Epidermal melanocyte (primary cell): ENCODE results near the gene PTPRU.

Experiments used
- DNase-seq: peaks from one replicate; pipeline ENCODE4 v3.0.0; 2011; ENCODE audit warnings: low spot score; ENCODE audit not compliant: insufficient read length

PTPRU gene

DNA sequence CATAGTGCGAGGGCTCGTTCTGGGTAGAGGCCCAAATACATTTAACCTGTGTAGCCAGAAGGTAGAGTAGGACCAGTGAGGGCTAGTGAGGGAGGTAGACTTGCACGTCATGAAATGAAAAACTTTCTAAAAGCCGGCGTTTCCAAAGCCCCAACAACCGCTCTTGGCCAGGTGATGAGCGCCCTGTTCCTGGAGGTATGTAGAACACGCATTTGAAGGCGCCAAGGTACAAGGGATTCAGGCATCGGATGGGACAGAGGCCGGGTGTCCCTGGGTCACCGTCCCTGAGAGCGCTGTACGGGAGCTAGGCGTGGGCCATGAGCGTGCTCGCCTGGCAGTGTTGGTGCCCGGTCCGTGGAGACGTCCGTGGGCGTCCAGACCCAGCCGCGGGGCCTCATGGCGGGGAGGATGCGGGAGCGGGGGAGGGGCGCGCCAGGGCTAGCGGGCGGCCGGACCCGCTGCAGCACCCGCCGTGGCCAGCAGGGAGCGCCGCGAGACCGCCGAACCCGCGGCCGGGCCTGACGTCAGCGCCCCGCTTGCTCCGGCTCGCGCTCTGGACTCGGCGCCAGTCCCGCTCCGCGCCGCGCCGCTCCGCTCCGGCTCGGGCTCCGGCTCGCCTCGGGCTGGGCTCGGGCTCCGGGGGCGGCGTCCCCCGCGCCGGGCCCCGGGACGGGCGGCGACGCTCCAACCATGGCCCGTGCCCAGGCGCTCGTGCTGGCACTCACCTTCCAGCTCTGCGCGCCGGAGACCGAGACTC, at the start of gene PTPRU:
Gene PTPRU, plus strand, starts transcription at position 568 of the 757 bp plus-strand sequence. Its CDS starts 123 bp downstream, at position 691.
- peak; percentile 71 for DNase-seq

- no peak for DNase-seq
Observed at GRCh38 chr1:29186707-29187106, 49.6 kb upstream of the PTPRU start.

GRCh38 chr1:29190718-29191117, 45.6 kb upstream of the PTPRU start:
- no peak for DNase-seq

- DNase-seq, result no peak
Observed at GRCh38 chr1:29193879-29194455, 42.4 kb upstream of the PTPRU start.

DNA sequence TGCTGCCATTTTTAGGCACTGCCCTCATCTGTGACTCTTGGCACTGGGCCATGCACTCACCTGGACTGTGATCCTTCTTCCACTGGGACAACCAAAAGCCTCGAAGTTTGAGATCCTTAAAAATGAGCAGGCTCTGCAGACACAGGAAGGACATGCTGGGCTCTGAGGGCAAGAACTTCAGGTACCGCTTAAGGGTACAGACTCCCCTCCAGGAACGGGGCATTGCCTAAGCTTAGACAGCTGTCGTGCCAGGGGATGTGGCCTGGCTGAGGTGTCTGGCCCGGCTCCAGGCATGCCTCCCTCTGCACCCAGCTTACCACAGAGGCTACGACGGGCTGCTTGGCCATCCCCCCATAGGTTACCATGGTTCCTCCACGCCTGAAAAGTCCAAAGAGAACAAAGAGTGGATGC, 40.4 kb upstream of the PTPRU start:
- no peak for DNase-seq

GRCh38 chr1:29196863-29197589, 39.3 kb upstream of the PTPRU start:
- DNase-seq, result no peak

DNA sequence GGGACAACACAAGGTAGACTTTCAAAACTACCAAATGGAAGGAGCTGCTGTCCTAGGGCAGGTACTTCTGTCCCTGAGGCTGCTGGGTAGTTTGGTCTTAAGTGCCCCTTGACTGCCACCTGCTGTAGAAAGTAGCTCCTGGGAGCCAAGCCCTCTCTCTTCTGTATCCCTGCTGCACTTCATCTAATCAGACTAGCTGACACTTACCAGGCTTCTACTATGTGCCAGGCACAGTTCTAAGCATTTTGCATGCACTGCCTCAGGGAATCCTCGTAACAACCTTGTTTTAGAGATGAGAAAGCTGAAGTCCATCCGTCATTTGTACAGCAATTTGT, 38.8 kb upstream of the PTPRU start:
- DNase-seq, result no peak

- no peak for DNase-seq
Observed at GRCh38 chr1:29197993-29198392, 38.3 kb upstream of the PTPRU start.

- DNase-seq, result no peak
Observed at GRCh38 chr1:29200906-29201594, 35.3 kb upstream of the PTPRU start.

DNA sequence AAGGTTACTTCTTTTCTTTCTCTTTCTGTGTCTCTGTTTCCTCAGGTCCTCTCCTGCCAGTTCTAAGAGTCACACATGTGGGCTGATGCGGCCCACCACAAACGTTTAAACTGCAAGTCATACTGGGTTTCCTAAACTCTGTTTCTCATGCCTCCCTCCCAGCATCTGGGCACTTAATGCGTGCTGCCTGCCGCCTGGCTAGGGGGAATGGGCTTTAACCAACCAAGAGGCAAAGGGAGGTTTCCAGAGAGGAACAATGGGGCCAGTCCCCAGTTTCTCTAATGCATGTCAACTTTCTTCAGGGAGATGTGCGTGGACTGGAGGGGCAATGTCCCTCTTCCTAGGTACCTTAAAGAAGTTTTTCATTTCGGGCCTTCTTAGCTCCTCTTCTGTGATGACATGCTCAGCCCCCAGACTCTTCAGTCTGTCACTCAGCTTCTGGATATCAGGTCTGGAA, 34.7 kb upstream of the PTPRU start:
- no peak for DNase-seq

DNA sequence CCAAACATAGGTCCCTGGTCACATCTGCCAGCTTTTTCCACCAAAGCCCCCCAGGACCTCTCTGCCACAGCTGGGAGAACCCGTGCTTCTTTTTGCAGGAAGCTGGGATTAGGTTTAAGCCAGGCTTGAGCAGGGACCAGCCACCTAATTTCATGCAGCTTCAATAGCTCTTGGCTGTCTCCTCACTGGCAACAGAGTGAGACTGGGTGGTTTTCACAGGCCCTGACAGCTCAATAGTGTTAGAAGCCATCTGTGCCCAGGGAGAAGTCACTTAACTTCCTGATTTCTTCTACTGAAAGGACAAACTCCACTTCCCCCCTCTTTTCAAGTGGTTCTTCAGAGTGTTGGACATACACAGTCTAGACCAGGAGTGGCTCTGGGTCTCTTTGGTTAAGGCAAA, 34.3 kb upstream of the PTPRU start:
- no peak for DNase-seq

DNA sequence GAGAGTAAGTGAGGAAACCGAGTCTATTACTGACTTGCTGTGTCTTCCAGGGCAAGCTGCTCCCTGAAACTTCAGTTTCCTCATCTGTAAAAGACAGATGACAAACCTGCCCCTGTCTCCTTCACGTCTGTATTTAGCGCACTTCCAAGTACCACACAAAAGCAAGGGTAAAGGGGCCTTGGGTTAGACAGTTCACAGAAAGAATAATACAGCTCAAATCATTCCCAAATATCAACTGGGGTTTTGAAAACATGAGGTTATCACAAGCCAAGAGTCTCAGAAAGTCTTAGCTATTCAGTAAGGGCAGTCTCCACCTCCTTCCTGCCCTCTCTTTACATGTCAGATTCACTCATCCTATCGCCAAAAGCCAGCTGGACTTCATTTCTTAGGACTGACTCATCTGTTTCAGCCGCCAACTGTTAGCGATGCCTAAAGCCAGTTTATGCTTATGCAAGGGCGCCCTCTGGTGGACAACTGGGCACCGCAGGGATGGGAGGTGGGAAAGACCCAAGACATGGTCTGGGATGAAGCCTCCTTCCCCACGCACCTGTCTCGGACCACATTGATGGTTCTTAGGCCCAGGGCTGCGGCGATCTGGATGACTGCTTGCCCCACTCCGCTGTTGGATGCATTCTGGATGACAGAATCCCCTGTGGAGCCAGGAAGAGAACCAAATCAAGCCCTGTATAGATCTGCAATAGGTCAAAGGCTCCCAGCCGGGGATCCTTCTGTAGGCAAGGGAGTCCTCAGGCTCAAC, 33.6 kb upstream of the PTPRU start:
- peak; percentile 99 for DNase-seq

DNA sequence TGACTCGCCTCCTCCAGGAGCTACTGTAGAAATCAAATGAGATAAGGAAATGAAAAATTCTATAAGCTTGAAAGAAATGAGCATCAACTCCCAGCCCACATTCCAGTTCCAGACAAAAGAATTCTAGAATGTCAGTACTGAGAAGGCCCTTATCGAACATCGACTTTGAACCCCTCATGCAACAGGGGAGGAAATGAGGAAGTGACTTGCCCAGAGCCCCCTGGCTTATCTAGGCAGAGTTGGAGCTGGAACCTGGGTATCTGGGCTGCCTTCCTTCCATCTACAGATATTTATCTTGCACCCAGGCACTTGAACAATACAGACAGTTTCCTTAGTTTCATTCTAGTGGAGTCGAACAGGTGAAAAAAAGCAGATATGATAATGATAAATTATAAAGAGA, 27.9 kb upstream of the PTPRU start:
- DNase-seq, result no peak

GRCh38 chr1:29209173-29209572, 27.1 kb upstream of the PTPRU start:
- no peak for DNase-seq

DNA sequence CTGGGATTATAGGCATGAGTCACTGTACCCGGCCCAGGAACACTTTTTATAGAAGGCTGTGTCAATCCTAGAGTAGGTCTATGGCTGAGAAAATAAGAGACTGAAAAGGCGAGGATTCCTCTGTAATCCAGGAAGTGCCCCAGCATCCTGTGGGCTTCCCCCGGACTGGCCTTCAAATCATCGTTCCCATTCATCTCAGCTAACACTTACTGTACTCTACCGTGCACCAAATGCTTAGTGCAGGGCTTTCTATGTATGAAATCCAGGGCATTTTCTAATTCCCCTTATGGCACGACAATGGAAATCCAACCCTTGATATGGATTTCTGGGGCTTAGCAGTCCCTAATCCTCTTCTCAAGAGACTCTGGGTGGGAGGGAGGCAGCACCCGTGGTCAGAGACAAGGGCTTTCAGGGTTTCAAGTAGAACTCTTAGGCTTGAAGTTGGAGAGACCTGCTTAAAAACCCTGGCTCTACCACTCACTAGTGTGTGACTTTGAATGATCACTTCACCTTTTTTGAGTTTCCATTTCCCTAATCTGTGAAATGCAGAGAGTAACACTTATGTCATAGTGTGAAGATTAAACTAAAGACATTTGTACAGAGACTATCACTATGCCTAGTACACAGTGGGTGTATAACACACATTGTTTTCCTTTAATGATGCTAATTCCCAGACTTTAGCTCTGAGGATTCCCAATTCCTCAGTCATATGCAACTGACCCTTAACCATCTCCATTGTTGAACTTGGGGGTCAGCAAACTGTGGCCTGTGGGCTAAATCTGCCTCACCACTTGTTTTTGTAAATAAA, 25.8 kb upstream of the PTPRU start:
- DNase-seq, result no peak

GRCh38 chr1:29211086-29212030, 25.0 kb upstream of the PTPRU start:
- no peak for DNase-seq

- DNase-seq, result no peak
Observed at GRCh38 chr1:29213055-29213454, 23.3 kb upstream of the PTPRU start.

DNA sequence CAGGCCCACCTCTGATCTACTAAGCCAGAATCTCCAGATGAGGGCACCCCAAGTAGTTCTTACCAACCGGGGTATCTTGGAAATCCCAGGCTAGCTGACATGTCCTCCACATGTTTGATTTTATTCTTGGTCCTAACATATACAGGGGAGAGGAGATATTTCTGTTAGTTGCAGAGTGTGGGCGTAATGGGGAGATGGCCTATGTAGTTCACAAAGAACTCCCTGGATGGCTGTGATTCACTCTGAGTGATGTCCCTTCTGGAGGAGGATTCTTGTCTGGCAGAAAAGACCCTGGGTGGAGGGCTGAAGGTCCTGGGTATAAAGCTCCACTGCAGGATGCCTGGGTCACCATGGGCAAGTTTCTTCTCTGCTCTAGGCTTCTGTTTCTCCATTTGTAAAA, 18.7 kb upstream of the PTPRU start:
- no peak for DNase-seq

GRCh38 chr1:29218223-29218622, 18.1 kb upstream of the PTPRU start:
- DNase-seq, result no peak
